Skin of body (tissue), 2 donors: Measurements from ENCODE around the gene PLAC8L1. TPM values are rescaled to one million over a fixed set of nuclear protein-coding genes. Genes with fewer than 3 reads are reported as not detected.
"Not testable (repeated sequence)": the region's sequence is repeated elsewhere in the genome, so short reads cannot be mapped to it uniquely, and the experiment has no call there.

Experiments used
- DNase-seq: peaks from one replicate; lab custom pipeline; 2025; lab: John Stamatoyannopoulos, UW
- total RNA-seq: library from RNA; depleted of rRNA; stranded (reverse); fragments of >200 nt; gene quantifications from one replicate; pipeline ENCODE4 v1.2.3, GENCODE V29; 2014

The PLAC8L1 gene
- total RNA-seq: not detected

- DNase-seq: no peak
Observed at GRCh38 chr5:146105477-146105876, at the start of gene PLAC8L1. TSS of gene PLAC8L1 (minus strand) at chr5:146105577. CDS start at chr5:146104311, 1,266 bp downstream.

DNA sequence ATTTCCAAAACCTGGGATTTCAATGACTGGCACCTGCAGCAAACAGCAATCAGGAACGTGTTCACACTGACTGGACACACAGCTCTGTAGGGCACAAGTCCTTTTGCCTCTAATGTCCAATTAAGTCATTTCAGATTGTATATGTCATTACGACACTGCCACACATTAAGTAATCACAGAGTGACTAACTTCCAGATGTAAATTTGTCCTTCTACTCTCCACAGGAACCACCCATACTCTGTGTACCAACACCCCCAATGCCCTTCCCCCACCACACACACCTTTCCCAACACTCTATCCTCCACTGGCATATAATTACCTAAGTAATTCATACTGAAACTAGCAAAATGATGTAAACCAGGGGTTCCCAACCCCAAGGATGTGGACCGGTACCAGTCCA lies 46.6 kb upstream of the PLAC8L1 start:
- no peak for DNase-seq

GRCh38 chr5:146137967-146138403 lies 32.6 kb upstream of the PLAC8L1 start:
- DNase-seq: no peak

DNA sequence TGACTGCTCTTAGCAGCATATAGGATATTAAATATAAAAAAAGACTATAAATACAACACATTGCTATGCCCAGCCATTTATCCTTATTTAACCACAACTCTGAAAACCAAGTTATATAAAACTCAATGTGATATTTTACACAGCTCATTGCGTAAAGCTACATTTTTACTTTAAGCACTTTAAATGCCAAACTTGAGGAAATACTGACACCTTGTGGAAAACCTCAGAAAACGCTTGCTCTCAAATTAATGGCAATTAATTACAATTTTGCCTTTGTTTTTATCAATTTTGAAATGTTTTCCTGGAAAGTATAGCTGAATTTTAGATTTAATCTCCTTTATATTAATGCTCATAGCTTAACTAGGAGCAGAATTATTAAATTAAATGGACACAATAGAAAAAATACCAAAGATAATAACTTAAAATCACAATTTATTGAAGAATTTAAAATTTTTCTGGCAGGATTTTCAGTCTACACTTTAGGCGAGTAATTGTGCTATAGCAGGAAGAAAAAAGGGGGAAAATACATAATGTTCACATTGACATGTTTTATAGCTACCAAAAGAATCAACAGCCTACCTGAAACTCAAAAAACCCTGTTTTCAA lies 25.2 kb upstream of the PLAC8L1 start:
- peak; percentile 23 for DNase-seq

DNA sequence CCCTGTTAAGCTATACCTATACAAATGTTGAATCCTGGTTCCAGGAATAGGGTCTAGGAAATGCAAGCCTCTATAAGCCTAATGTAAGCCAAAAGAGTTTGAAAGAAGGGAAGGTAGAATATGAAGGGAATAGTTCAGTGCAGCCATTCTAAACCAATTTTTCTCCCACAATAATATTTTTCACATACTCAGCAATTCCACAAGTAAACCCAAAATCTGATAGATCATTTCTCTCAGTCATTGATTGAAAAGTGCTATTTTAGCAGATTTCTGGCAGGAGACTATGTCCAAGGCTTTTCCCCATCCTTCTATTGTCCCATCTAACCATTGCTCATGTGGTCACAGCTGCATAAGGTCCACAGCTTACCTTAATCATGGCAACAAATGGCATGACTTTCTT lies 20.7 kb upstream of the PLAC8L1 start:
- no peak for DNase-seq

- no peak for DNase-seq
Observed at GRCh38 chr5:146124580-146124979, 19.2 kb upstream of the PLAC8L1 start.

- DNase-seq: not testable (repeated sequence)
Observed at GRCh38 chr5:146121451-146121850, 16.1 kb upstream of the PLAC8L1 start.

DNA sequence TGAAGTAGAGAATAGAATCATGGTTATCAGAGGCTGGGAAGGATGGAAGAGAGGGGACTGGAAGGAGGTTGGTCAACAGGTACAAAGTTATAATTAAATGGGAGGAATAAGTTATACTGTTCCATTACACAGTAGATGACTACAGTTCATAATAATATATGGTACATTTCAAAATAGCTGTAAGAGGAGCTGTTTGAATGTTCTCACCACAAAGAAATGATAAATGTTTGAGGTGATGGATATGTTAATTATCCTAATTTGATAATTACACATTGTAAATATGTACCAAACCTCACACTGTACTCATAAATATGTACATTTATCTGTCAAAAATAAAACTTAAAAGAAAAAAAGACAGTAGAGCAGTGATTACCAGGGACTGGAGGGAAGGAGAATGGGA lies 12.9 kb upstream of the PLAC8L1 start:
- DNase-seq: no peak

- DNase-seq: not testable (repeated sequence)
Observed at GRCh38 chr5:146117216-146117615, 11.8 kb upstream of the PLAC8L1 start.

- DNase-seq: no peak
Observed at GRCh38 chr5:146116361-146116760, 11.0 kb upstream of the PLAC8L1 start.

GRCh38 chr5:146112476-146112875 lies 7.1 kb upstream of the PLAC8L1 start:
- no peak for DNase-seq

GRCh38 chr5:146111409-146111808 lies 6.0 kb upstream of the PLAC8L1 start:
- DNase-seq: no peak

GRCh38 chr5:146109379-146109778 lies 4.0 kb upstream of the PLAC8L1 start:
- no peak for DNase-seq

DNA sequence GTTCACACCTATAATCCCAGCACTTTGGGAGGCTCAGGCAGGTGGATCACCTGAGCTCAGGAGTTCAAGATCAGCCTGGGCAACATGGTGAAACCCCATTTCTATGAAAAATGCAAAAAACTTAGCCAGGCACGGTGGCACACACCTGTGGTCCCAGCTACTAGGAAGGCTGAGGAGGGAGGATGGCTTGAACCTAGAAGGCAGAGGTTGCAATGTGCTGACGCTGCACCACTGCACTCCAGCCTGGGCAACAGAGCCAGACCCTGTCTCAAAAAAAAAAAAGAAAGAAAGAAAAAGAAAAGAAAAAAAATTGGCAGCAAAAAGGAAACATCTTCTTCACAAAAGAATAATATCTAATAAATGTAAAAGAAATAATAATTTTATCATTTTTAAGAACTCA lies 3.5 kb upstream of the PLAC8L1 start:
- not testable (repeated sequence) for DNase-seq

- no peak for DNase-seq
Observed at GRCh38 chr5:146107901-146108300, 2.5 kb upstream of the PLAC8L1 start.

GRCh38 chr5:146103594-146103993 lies 1.8 kb downstream of the PLAC8L1 start:
- no peak for DNase-seq

- DNase-seq: no peak
Observed at GRCh38 chr5:146101646-146102045, 3.7 kb downstream of the PLAC8L1 start.

GRCh38 chr5:146098047-146098446 lies 7.3 kb downstream of the PLAC8L1 start:
- DNase-seq: no peak

- DNase-seq: no peak
Observed at GRCh38 chr5:146091881-146092280, 13.5 kb downstream of the PLAC8L1 start.

- DNase-seq: no peak
Observed at GRCh38 chr5:146089287-146089686, 16.1 kb downstream of the PLAC8L1 start.

DNA sequence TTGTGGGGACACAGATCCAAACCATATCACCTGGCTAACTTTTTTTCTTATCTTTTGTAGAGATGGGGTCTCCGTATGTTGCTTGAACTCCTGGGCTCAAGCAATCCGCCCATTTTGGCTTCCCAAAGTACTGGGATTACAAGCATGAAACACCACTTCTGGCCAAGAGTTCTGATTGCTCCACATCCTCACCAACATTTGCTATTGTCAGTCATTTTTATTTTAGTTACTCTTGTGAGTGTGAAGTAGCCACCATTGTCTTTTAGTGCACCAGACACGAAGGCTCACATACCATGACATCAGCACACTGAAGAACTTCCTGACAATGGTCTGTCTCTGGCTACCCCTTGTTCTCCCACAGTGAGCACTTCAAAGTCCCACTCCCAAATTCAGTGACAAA lies 17.3 kb downstream of the PLAC8L1 start:
- no peak for DNase-seq

- no peak for DNase-seq
Observed at GRCh38 chr5:146084376-146084775, 21.0 kb downstream of the PLAC8L1 start.

GRCh38 chr5:146082798-146083197 lies 22.6 kb downstream of the PLAC8L1 start:
- DNase-seq: no peak

GRCh38 chr5:146081556-146081955 lies 23.8 kb downstream of the PLAC8L1 start:
- peak; percentile 69 for DNase-seq
